BJ (cell line): ENCODE data around the gene MRI1. TPM values are rescaled to one million over a fixed set of nuclear protein-coding genes. Genes with fewer than 3 reads are reported as not detected.
A peak's percentile ranks its signal among the peaks of the same experiment; 100 is the strongest.

Experiments
- CTCF ChIA-PET: fragments of 350-600 bp; formaldehyde crosslinking; extraction: SDS; loops from one replicate; lab custom pipeline; 2021; ENCODE audit warnings: antibody characterized with exemption, inconsistent platforms; lab: Yijun Ruan, JAX
- POLR2A ChIA-PET: fragments of 300-600 bp; sonication (Branson Sonifier 250); formaldehyde crosslinking; extraction: SDS; loops from one replicate; lab custom pipeline; 2021; ENCODE audit warnings: antibody characterized with exemption; lab: Charles Lee
- DNase-seq: peaks from one replicate; pipeline ENCODE4 v3.0.0-alpha.2; 2011; ENCODE audit warnings: low read depth
- H3K27me3 ChIP-seq: 2 replicates; pipeline ENCODE4 v1.6.0; 2011; ENCODE audit warnings: low read length; ENCODE audit not compliant: control insufficient read depth, insufficient read depth
- H3K36me3 ChIP-seq: 2 replicates; pipeline ENCODE4 v1.5.1; 2011; ENCODE audit warnings: low read length; ENCODE audit not compliant: control insufficient read depth, insufficient read depth
- H3K4me3 ChIP-seq: 2 replicates; pipeline ENCODE4 v1.5.1; 2011; ENCODE audit warnings: low read depth, mild to moderate bottlenecking, control low read depth, low read length
- CTCF ChIP-seq: IDR thresholded peaks from 2 replicates; pipeline ENCODE4 v1.5.1; 2011; ENCODE audit warnings: low read depth, mild to moderate bottlenecking, control low read depth, inconsistent platforms, low read length, moderate library complexity; ENCODE audit not compliant: insufficient read depth
- polyA plus RNA-seq: library from polyadenylated mRNA; depleted of rRNA; stranded (reverse); fragments of >200 nt; gene quantifications from 2 replicates; pipeline ENCODE4 v1.2.3, GENCODE V29; 2011

MRI1 gene
- polyA plus RNA-seq, 1 experiment, result 42.1 TPM

GRCh38 chr19:13757805-13758772, 6.2 kb upstream of the MRI1 start:
- no peak overlapping the region for H3K4me3 ChIP-seq
- peaks cover 47% of the 10 kb centered on the region for H3K36me3 ChIP-seq
- H3K27me3 ChIP-seq, result no peaks in the 10 kb centered on the region
- ChIA-PET POLR2A (no interaction called here), CTCF (interaction anchor here (0.6 to 0.7 kb wide), 2 partner anchors 18 to 60 kb away, joined by 3 to 4 read pairs; no protein-coding TSS in a partner anchor)
- TF ChIP-seq CTCF, result no peak
- DNase-seq, result no peak

GRCh38 chr19:13758795-13759194, 5.5 kb upstream of the MRI1 start:
- CTCF ChIA-PET, result no interaction called here
- POLR2A ChIA-PET, result no interaction called here
- no peaks in the 10 kb centered on the region for H3K27me3 ChIP-seq
- peaks cover 50% of the 10 kb centered on the region for H3K36me3 ChIP-seq
- no peak for DNase-seq
- no peak for TF ChIP-seq CTCF
- no peak overlapping the region for H3K4me3 ChIP-seq

- POLR2A ChIA-PET, result no interaction called here
- H3K36me3 ChIP-seq, result peaks cover 36% of the 10 kb centered on the region
Observed at GRCh38 chr19:13761423-13761822, 2.9 kb upstream of the MRI1 start.

GRCh38 chr19:13762635-13763235, 1.6 kb upstream of the MRI1 start:
- CTCF ChIA-PET, result interaction anchor here (0.6 to 1.4 kb wide), 2 partner anchors 15 to 99 kb away, joined by 3 to 4 read pairs; a partner anchor contains a TSS
- Histone ChIP-seq H3K27me3 (no peaks in the 10 kb centered on the region), H3K36me3 (peaks cover 28% of the 10 kb centered on the region), H3K4me3 (no peak overlapping the region)
- no peak for TF ChIP-seq CTCF
- POLR2A ChIA-PET, result no interaction called here
- DNase-seq, result no peak

More at GRCh38 chr19:13761423-13761822, 2.9 kb upstream of the MRI1 start:
- CTCF ChIA-PET, result no interaction called here
- Histone ChIP-seq H3K27me3 (no peaks in the 10 kb centered on the region), H3K4me3 (no peak overlapping the region)
- 0 out of 2 replicates have a peak, but pooled peaks have one; percentile 18 for TF ChIP-seq CTCF
- no peak for DNase-seq

- CTCF ChIA-PET, result interaction anchor here (0.6 to 1.4 kb wide), 2 partner anchors 16 to 99 kb away, joined by 3 to 4 read pairs; a partner anchor contains a TSS
- H3K27me3 ChIP-seq, result no peaks in the 10 kb centered on the region
- H3K4me3 ChIP-seq, result no peak overlapping the region
- H3K36me3 ChIP-seq, result peaks cover 27% of the 10 kb centered on the region
- no peak for DNase-seq
- no peak for TF ChIP-seq CTCF
- POLR2A ChIA-PET, result no interaction called here
Observed at GRCh38 chr19:13763265-13763664, 1.1 kb upstream of the MRI1 start.
